Lung (tissue), 12 donors: ENCODE results near the gene PALD1. TPM values are rescaled to one million over a fixed set of nuclear protein-coding genes. Genes with fewer than 3 reads are reported as not detected.

ENCODE experiments used
- ATAC-seq: fragments of 200-7000 bp; cut with Tn5 transposase; one replicate; pipeline ENCODE4 v1.9.1; 2020; ENCODE audit warnings: moderate number of reproducible peaks; ENCODE audit not compliant: insufficient read depth, low FRiP score
- DNase-seq, 3 donors: peaks; one replicate each; pipeline ENCODE4 v3.0.0-alpha.2; 2013 to 2017
- H3K27ac ChIP-seq, 2 donors: one replicate each; pipeline ENCODE4 v1.5.1; 2013; ENCODE audit warnings: mild to moderate bottlenecking in 2 of 2, moderate library complexity in 2 of 2, control low read depth in 1 of 2, inconsistent platforms in 1 of 2, low read depth in 1 of 2, low read length in 1 of 2
- H3K27me3 ChIP-seq, 3 donors: one replicate each; pipeline ENCODE4 v1.5.1; 2013; ENCODE audit warnings: low read length in 2 of 3; ENCODE audit not compliant: control insufficient read depth in 3 of 3, insufficient read depth in 3 of 3
- H3K36me3 ChIP-seq, 4 donors: one replicate each; pipeline ENCODE4 v1.5.1; 2013; ENCODE audit warnings: low read length in 4 of 4, mild to moderate bottlenecking in 1 of 4, moderate library complexity in 1 of 4; ENCODE audit not compliant: control insufficient read depth in 4 of 4, insufficient read depth in 4 of 4
- H3K4me1 ChIP-seq, 5 donors: one replicate each; pipeline ENCODE4 v1.5.1; 2013; ENCODE audit warnings: low read length in 5 of 5, mild to moderate bottlenecking in 2 of 5, moderate library complexity in 1 of 5; ENCODE audit not compliant: control insufficient read depth in 5 of 5, insufficient read depth in 5 of 5
- H3K4me3 ChIP-seq: one replicate; pipeline ENCODE4 v1.5.1; 2013; ENCODE audit warnings: mild to moderate bottlenecking, control low read depth, moderate library complexity
- H3K9ac ChIP-seq, 2 donors: one replicate each; pipeline ENCODE4 v1.5.1; 2013; ENCODE audit warnings: low read length in 2 of 2, control low read depth in 1 of 2; ENCODE audit not compliant: insufficient read depth in 1 of 2
- H3K9me3 ChIP-seq, 4 donors: one replicate each; pipeline ENCODE4 v1.5.1; 2013; ENCODE audit warnings: low read length in 3 of 4, mild to moderate bottlenecking in 1 of 4, moderate library complexity in 1 of 4; ENCODE audit not compliant: control insufficient read depth in 4 of 4, insufficient read depth in 3 of 4
- WGBS, 2 donors: extraction: QIAGEN DNeasy Blood & Tissue Kit; methylation state at CpG; one replicate each; pipeline ENCODE4 v1.1.7; 2013; 5-methylcytosine and 5-hydroxymethylcytosine counted together
- polyA plus RNA-seq, 2 donors: library from polyadenylated mRNA; stranded (reverse); fragments of 200-250 nt; gene quantifications; one replicate each; pipeline ENCODE4 v1.2.1, GENCODE V29; 2013
- total RNA-seq, 2 donors: library from RNA; depleted of rRNA in 1 of 2; stranded (reverse); fragments of >200 nt in 1 of 2; gene quantifications; one replicate each; pipeline ENCODE4 v1.2.1, GENCODE V29; 2014 to 2021
- TF ChIP-seq, protein P1 (sequence below): IDR thresholded peaks from 2 replicates; pipeline ENCODE4 v1.5.1; 2012; ENCODE audit warnings: mild to moderate bottlenecking; ENCODE audit errors: control extremely low read depth, extremely low read depth
- donor health status: control.
- donor health status: control.
- donor health status: Bipolar disorder and iron deficiency.
- donor health status: healthy.
- donor health status: DM: yes; HTN: yes; CAD: no.

The PALD1 gene
- total and polyA plus RNA-seq, 4 donors, result 10.5 to 19.7 (median 15.6) TPM

DNA sequence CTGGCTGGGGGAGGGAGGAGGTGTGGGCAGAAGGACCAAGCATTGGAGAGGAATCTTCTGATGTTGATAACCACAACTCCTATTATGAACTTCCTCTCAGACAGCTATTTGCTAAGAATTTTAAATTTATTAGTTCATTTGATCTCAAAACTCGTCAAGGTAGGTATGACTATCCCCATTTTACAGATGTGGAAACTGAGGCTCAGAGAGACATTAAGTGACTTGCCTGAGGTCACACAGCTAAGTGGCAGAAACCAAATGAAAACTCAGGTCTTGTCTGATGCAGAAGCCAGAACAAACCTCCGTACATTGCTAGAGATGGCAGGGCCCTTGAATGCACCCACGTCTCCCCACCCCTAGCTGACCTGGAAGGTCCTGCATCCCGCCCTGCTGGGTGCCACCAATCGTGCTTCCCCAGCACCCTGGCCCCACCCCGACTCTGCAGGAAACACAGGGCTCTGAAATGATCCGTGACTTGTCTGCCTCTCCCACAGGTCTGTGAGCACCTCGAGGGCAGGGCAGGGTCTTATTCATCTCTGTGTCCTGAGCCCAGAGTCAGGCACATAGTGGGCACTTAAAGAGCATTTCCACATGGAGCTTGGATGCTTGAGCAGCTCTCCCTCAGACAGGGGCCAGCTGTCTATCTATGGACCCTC is 5.6 kb upstream of the PALD1 start:
- no peak overlapping the region for H3K4me3 ChIP-seq
- H3K36me3 ChIP-seq, result no peaks in the 10 kb centered on the region
- H3K27ac ChIP-seq, result no peak overlapping the region
- no peak for ATAC-seq
- TF ChIP-seq, protein P1, sequence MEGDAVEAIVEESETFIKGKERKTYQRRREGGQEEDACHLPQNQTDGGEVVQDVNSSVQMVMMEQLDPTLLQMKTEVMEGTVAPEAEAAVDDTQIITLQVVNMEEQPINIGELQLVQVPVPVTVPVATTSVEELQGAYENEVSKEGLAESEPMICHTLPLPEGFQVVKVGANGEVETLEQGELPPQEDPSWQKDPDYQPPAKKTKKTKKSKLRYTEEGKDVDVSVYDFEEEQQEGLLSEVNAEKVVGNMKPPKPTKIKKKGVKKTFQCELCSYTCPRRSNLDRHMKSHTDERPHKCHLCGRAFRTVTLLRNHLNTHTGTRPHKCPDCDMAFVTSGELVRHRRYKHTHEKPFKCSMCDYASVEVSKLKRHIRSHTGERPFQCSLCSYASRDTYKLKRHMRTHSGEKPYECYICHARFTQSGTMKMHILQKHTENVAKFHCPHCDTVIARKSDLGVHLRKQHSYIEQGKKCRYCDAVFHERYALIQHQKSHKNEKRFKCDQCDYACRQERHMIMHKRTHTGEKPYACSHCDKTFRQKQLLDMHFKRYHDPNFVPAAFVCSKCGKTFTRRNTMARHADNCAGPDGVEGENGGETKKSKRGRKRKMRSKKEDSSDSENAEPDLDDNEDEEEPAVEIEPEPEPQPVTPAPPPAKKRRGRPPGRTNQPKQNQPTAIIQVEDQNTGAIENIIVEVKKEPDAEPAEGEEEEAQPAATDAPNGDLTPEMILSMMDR, result no peak
- WGBS, 2 donors, result 82 to 85% methylated on average over 8 of the region's 8 CpGs
- DNase-seq, result no peak
- no peak overlapping the region for H3K9ac ChIP-seq
- peaks cover 0 to 32% (median 4%) of the 10 kb centered on the region in 5 donors for H3K4me1 ChIP-seq
- peaks cover 0 to 5% (median 2%) of the 10 kb centered on the region in 3 donors for H3K27me3 ChIP-seq
- no peaks in the 10 kb centered on the region for H3K9me3 ChIP-seq

DNA sequence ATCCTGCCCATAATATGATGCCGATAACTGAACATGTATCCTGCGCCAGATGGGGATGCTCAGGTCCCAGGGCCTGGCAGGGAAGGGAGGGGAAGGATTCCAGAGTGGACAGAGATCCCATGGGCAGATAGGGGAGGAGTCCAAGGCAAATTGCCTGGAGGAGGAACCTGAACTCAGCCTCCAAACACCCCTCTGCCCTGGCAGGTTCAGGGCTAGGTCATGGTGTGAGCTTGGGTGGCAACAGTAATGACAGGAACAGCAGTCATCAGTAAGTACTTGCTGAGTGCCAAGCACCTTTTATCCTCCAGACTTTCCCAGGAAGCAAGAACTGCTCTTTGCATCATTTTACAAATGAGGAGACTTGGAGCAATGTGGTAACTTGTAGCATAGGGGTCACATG is 3.8 kb upstream of the PALD1 start:
- Histone ChIP-seq H3K9ac (no peak overlapping the region), H3K4me1 (peaks cover 0 to 33% (median 5%) of the 10 kb centered on the region in 5 donors), H3K9me3 (no peaks in the 10 kb centered on the region), H3K27ac (no peak overlapping the region), H3K4me3 (no peak overlapping the region), H3K27me3 (peaks cover 0 to 5% (median 2%) of the 10 kb centered on the region in 3 donors), H3K36me3 (no peaks in the 10 kb centered on the region)
- WGBS, 2 donors, result 87 to 90% methylated on average over 2 of the region's 2 CpGs
- TF ChIP-seq, protein P1, result no peak
- ATAC-seq (no peak), DNase-seq (no peak)

DNA sequence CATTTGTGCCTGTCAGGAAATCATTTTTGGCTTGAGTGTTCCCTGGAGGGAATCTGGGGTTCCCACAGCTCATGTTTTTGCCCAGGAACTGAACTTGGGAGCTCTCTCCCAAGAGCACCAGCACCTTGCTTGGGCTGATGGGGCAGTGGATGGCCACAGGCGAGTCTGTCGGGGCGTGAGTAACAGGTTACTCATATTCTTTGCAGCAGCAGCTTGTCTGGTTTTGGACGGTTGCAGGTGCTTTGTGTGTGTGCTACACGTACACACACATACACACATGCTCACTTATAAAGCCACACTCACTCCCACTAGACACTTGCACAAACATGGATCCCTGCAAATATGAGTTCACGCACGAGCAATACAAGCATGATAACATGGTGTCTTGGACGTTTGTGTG is 2.9 kb upstream of the PALD1 start:
- Histone ChIP-seq H3K4me3 (no peak overlapping the region), H3K27me3 (peaks cover 0 to 5% (median 2%) of the 10 kb centered on the region in 3 donors), H3K4me1 (peaks cover 0 to 42% (median 8%) of the 10 kb centered on the region in 5 donors), H3K36me3 (no peaks in the 10 kb centered on the region), H3K9me3 (no peaks in the 10 kb centered on the region), H3K9ac (no peak overlapping the region), H3K27ac (no peak overlapping the region)
- TF ChIP-seq, protein P1, result no peak
- DNase-seq (no peak), ATAC-seq (no peak)
- WGBS, 2 donors, result 88 to 94% methylated on average over 8 of the region's 8 CpGs
